ENCODE data around the gene DIS3L2.

DNA sequence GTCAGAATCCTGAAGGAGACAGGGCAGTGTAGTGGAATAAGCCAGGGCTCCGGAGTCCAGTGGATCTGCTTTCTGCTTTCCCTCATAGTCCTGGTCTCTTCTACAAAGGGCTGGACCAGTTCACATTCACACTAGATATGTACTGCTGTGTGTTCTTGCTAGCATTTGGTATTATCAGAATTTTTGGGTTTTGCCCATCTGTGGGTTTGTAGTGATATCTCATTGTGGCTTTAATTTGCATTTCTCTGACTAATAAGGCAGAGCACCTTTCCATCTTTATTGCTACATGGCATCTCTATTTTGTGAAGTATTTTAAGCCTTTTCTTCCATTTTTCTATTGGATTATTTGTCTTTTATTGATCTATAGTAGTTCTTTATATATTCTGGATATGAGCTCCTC is 114.8 kb downstream of the DIS3L2 start:
- TF ChIP-seq POLR2A (IDR thresholded peaks at IDR 0.05; ENCODE audit: low read depth, low read length) = no peak
- TF ChIP-seq TAF1 (IDR thresholded peaks at IDR 0.05; ENCODE audit: borderline replicate concordance, low read depth, low read length) = no peak
- TF ChIP-seq POLR2AphosphoS5 (IDR thresholded peaks at IDR 0.05; ENCODE audit: low read depth, low read length) = no peak

Data from GM12892 (cell line).